ENCODE data around the gene DCBLD1. TPM values are rescaled to one million over a fixed set of nuclear protein-coding genes. Genes with fewer than 3 reads are reported as not detected.

The DCBLD1 gene
- total RNA-seq, 1 experiment from 2014 or later: 6.1 TPM

GRCh38 chr6:117451671-117452070 lies 30.8 kb upstream of the DCBLD1 start:
- Histone ChIP-seq H3K36me3 (ENCODE audit: low read depth) (no peaks in the 10 kb centered on the region), H3K4me2 (no peak overlapping the region), H3K27me3 (ENCODE audit: insufficient read depth, low read depth) (no peaks in the 10 kb centered on the region), H3K4me3 (no peak overlapping the region), H3K9me3 (ENCODE audit: insufficient read depth, low read depth) (no peaks in the 10 kb centered on the region), H3K4me1 (replicated peaks; ENCODE audit: insufficient read depth) (peaks cover 50% of the 10 kb centered on the region), H2AFZ (0 out of 2 replicates have a peak overlapping the region, but pooled peaks have one; percentile 14), H4K20me1 (ENCODE audit: insufficient read depth) (no peaks in the 10 kb centered on the region), H3F3A (ENCODE audit: insufficient read depth, low read depth) (peaks cover 24% of the 10 kb centered on the region), H3K9me2 (ENCODE audit: insufficient read depth) (no peaks in the 10 kb centered on the region), H3K27ac (no peak overlapping the region), H3K79me2 (ENCODE audit: low read depth) (no peaks in the 10 kb centered on the region)
- TF ChIP-seq CTCF (conservative IDR thresholded peaks at IDR 0.05): no peak
- no peak for TF ChIP-seq EZH2 (IDR thresholded peaks at IDR 0.05; ENCODE audit: low read depth)
- DNase-seq: no peak
- POLR2A ChIA-PET (ENCODE audit: unreplicated experiment): no interaction called here
- BruUV-seq (replicated peaks): no TSS peak
- CTCF ChIA-PET: no interaction called here
- intact Hi-C loops (cut with micrococcal nuclease; ENCODE audit: unreplicated experiment): loop anchor here (5.0 kb wide), 1 partner anchor 381 kb away; no protein-coding TSS in a partner anchor

GRCh38 chr6:117456250-117456649 lies 26.2 kb upstream of the DCBLD1 start:
- no peak for DNase-seq
- H2AFZ ChIP-seq: peak overlapping the region; percentile 4; the same call in 1 of the 2 replicates
- POLR2A ChIA-PET (ENCODE audit: unreplicated experiment): no interaction called here
- H3K27ac ChIP-seq: no peak overlapping the region
- H3F3A ChIP-seq (ENCODE audit: insufficient read depth, low read depth): 0 out of 2 replicates have a peak, but pooled peaks cover 3% of the 10 kb centered on the region
- BruUV-seq (replicated peaks): no TSS peak
- H3K4me3 ChIP-seq: no peak overlapping the region
- H3K4me2 ChIP-seq: no peak overlapping the region
- no peaks in the 10 kb centered on the region for H3K9me2 ChIP-seq (ENCODE audit: insufficient read depth)
- H4K20me1 ChIP-seq (ENCODE audit: insufficient read depth): no peaks in the 10 kb centered on the region
- no peaks in the 10 kb centered on the region for H3K9me3 ChIP-seq (ENCODE audit: insufficient read depth, low read depth)
- intact Hi-C loops (cut with micrococcal nuclease; ENCODE audit: unreplicated experiment): no loop called here
- TF ChIP-seq CTCF (conservative IDR thresholded peaks at IDR 0.05) (no peak), EZH2 (IDR thresholded peaks at IDR 0.05; ENCODE audit: low read depth) (no peak)
- peaks cover 26% of the 10 kb centered on the region for H3K4me1 ChIP-seq (replicated peaks; ENCODE audit: insufficient read depth)
- no peaks in the 10 kb centered on the region for H3K36me3 ChIP-seq (ENCODE audit: low read depth)
- CTCF ChIA-PET: no interaction called here
- H3K79me2 ChIP-seq (ENCODE audit: low read depth): no peaks in the 10 kb centered on the region
- no peaks in the 10 kb centered on the region for H3K27me3 ChIP-seq (ENCODE audit: insufficient read depth, low read depth)

- no peak overlapping the region for H2AFZ ChIP-seq
- no peaks in the 10 kb centered on the region for H3K27me3 ChIP-seq (ENCODE audit: insufficient read depth, low read depth)
- H3K36me3 ChIP-seq (ENCODE audit: low read depth): no peaks in the 10 kb centered on the region
- H3F3A ChIP-seq (ENCODE audit: insufficient read depth, low read depth): no peaks in the 10 kb centered on the region
- no TSS peak for BruUV-seq (replicated peaks)
- peaks cover 19% of the 10 kb centered on the region for H3K4me1 ChIP-seq (replicated peaks; ENCODE audit: insufficient read depth)
- intact Hi-C loops (cut with micrococcal nuclease; ENCODE audit: unreplicated experiment): no loop called here
- no peaks in the 10 kb centered on the region for H4K20me1 ChIP-seq (ENCODE audit: insufficient read depth)
- no peak for DNase-seq
- H3K9me2 ChIP-seq (ENCODE audit: insufficient read depth): no peaks in the 10 kb centered on the region
- TF ChIP-seq EZH2 (IDR thresholded peaks at IDR 0.05; ENCODE audit: low read depth) (no peak), CTCF (conservative IDR thresholded peaks at IDR 0.05) (no peak)
- no peak overlapping the region for H3K4me2 ChIP-seq
- ChIA-PET CTCF (no interaction called here), POLR2A (ENCODE audit: unreplicated experiment) (no interaction called here)
- no peaks in the 10 kb centered on the region for H3K9me3 ChIP-seq (ENCODE audit: insufficient read depth, low read depth)
- H3K79me2 ChIP-seq (ENCODE audit: low read depth): no peaks in the 10 kb centered on the region
- H3K27ac ChIP-seq: no peak overlapping the region
- H3K4me3 ChIP-seq: no peak overlapping the region
These were observed 25.5 kb upstream of the DCBLD1 start for GRCh38 chr6:117456998-117457397.
